GM06990 (cell line): ENCODE results near the gene FOXN3.

ENCODE experiments used
- DNase-seq: peaks from one replicate; pipeline ENCODE4 v3.0.0-alpha.2; 2011; ENCODE audit not compliant: insufficient read length; ENCODE audit errors: extremely low read depth
- H3K27me3 ChIP-seq: replicated peaks from 2 replicates; pipeline ENCODE4 v1.6.0; 2011; ENCODE audit warnings: low read length; ENCODE audit not compliant: control insufficient read depth, insufficient read depth
- H3K36me3 ChIP-seq: 2 replicates; pipeline ENCODE4 v1.5.1; 2011; ENCODE audit warnings: low read length; ENCODE audit not compliant: control insufficient read depth, insufficient read depth
- H3K4me3 ChIP-seq: replicated peaks from 2 replicates; pipeline ENCODE4 v1.5.1; 2011; ENCODE audit warnings: low read depth, mild to moderate bottlenecking, control low read depth, low read length
- CTCF ChIP-seq: IDR thresholded peaks from 2 replicates; pipeline ENCODE4 v1.5.1; 2011; ENCODE audit warnings: low read length, control low read depth, mild to moderate bottlenecking, inconsistent platforms; ENCODE audit not compliant: insufficient read depth, poor library complexity, severe bottlenecking

FOXN3 gene

GRCh38 chr14:89348722-89349121, 68.3 kb downstream of the FOXN3 start:
- DNase-seq, result no peak
- H3K27me3 ChIP-seq, result no peaks in the 10 kb centered on the region
- no peak for TF ChIP-seq CTCF
- no peak overlapping the region for H3K4me3 ChIP-seq
- peaks cover 10% of the 10 kb centered on the region for H3K36me3 ChIP-seq

GRCh38 chr14:89347885-89348284, 69.1 kb downstream of the FOXN3 start:
- Histone ChIP-seq H3K36me3 (peaks cover 10% of the 10 kb centered on the region), H3K27me3 (no peaks in the 10 kb centered on the region), H3K4me3 (no peak overlapping the region)
- no peak for TF ChIP-seq CTCF
- DNase-seq, result no peak

- Histone ChIP-seq H3K36me3 (peaks cover 6% of the 10 kb centered on the region), H3K4me3 (no peak overlapping the region), H3K27me3 (no peaks in the 10 kb centered on the region)
- TF ChIP-seq CTCF, result no peak
- DNase-seq, result no peak
These were observed 72.1 kb downstream of the FOXN3 start for GRCh38 chr14:89344920-89345254.

- no peak for DNase-seq
- H3K4me3 ChIP-seq, result no peak overlapping the region
These were observed 73.7 kb downstream of the FOXN3 start for GRCh38 chr14:89343356-89343755.

GRCh38 chr14:89342049-89342448, 75.0 kb downstream of the FOXN3 start:
- TF ChIP-seq CTCF, result no peak
- H3K27me3 ChIP-seq, result no peaks in the 10 kb centered on the region
- no peak overlapping the region for H3K4me3 ChIP-seq
- no peak for DNase-seq
- no peaks in the 10 kb centered on the region for H3K36me3 ChIP-seq

More at GRCh38 chr14:89343356-89343755, 73.7 kb downstream of the FOXN3 start:
- TF ChIP-seq CTCF, result no peak
- peaks cover 1% of the 10 kb centered on the region for H3K36me3 ChIP-seq
- H3K27me3 ChIP-seq, result no peaks in the 10 kb centered on the region
